Measurements from ENCODE around the gene CCDC191.

Gene CCDC191

GRCh38 chr3:113977822-113978221, 78.5 kb downstream of the CCDC191 start:
- Histone ChIP-seq H3K4me2 (ENCODE audit: low read length) (no peak overlapping the region), H3K36me3 (ENCODE audit: control insufficient read depth, low read length) (no peaks in the 10 kb centered on the region)
- no peak for TF ChIP-seq CTCF (IDR thresholded peaks at IDR 0.05; ENCODE audit: low read depth, low read length, poor library complexity, severe bottlenecking)
- no peak for TF ChIP-seq EZH2phosphoT487 (IDR thresholded peaks at IDR 0.05; ENCODE audit: borderline replicate concordance, low read length)

GRCh38 chr3:113968986-113969385, 87.3 kb downstream of the CCDC191 start:
- H4K20me1 ChIP-seq (ENCODE audit: control insufficient read depth, insufficient read depth, low read depth, low read length): no peaks in the 10 kb centered on the region
- H3K4me1 ChIP-seq (ENCODE audit: control insufficient read depth, low read length): peaks cover 4% of the 10 kb centered on the region
- H3K27ac ChIP-seq (ENCODE audit: low read depth, low read length): no peak overlapping the region
- no peak overlapping the region for H3K4me2 ChIP-seq (ENCODE audit: low read length)
- H3K36me3 ChIP-seq (ENCODE audit: control insufficient read depth, low read length): no peaks in the 10 kb centered on the region
- H3K27me3 ChIP-seq (ENCODE audit: control insufficient read depth, low read length): no peaks in the 10 kb centered on the region
- H3K4me3 ChIP-seq (ENCODE audit: low read length): no peak overlapping the region
- H3K79me2 ChIP-seq (ENCODE audit: control insufficient read depth, low read length): no peaks in the 10 kb centered on the region
- no peaks in the 10 kb centered on the region for H3K9me3 ChIP-seq (ENCODE audit: control insufficient read depth, insufficient read depth, low read length)
- H3F3A ChIP-seq (ENCODE audit: control insufficient read depth, insufficient read depth): no peaks in the 10 kb centered on the region
- H3K9me2 ChIP-seq (replicated peaks; ENCODE audit: control insufficient read depth, low read length): no peaks in the 10 kb centered on the region
- TF ChIP-seq EZH2phosphoT487 (IDR thresholded peaks at IDR 0.05; ENCODE audit: borderline replicate concordance, low read length) (no peak), CTCF (IDR thresholded peaks at IDR 0.05; ENCODE audit: low read depth, low read length, poor library complexity, severe bottlenecking) (no peak)

More at GRCh38 chr3:113977822-113978221, 78.5 kb downstream of the CCDC191 start:
- Histone ChIP-seq H3K27ac (ENCODE audit: low read depth, low read length) (no peak overlapping the region), H3F3A (ENCODE audit: control insufficient read depth, insufficient read depth) (no peaks in the 10 kb centered on the region), H4K20me1 (ENCODE audit: control insufficient read depth, insufficient read depth, low read depth, low read length) (no peaks in the 10 kb centered on the region), H3K4me1 (ENCODE audit: control insufficient read depth, low read length) (peaks cover 12% of the 10 kb centered on the region), H3K4me3 (ENCODE audit: low read length) (no peak overlapping the region), H3K9me3 (ENCODE audit: control insufficient read depth, insufficient read depth, low read length) (no peaks in the 10 kb centered on the region), H3K27me3 (ENCODE audit: control insufficient read depth, low read length) (no peaks in the 10 kb centered on the region), H3K79me2 (ENCODE audit: control insufficient read depth, low read length) (no peaks in the 10 kb centered on the region), H3K9me2 (replicated peaks; ENCODE audit: control insufficient read depth, low read length) (no peaks in the 10 kb centered on the region)

GRCh38 chr3:113966172-113966571, 90.2 kb downstream of the CCDC191 start:
- TF ChIP-seq CTCF (IDR thresholded peaks at IDR 0.05; ENCODE audit: low read depth, low read length, poor library complexity, severe bottlenecking) (no peak), EZH2phosphoT487 (IDR thresholded peaks at IDR 0.05; ENCODE audit: borderline replicate concordance, low read length) (no peak)

More at GRCh38 chr3:113966172-113966571, 90.2 kb downstream of the CCDC191 start:
- Histone ChIP-seq H3K4me3 (ENCODE audit: low read length) (no peak overlapping the region), H3K27me3 (ENCODE audit: control insufficient read depth, low read length) (no peaks in the 10 kb centered on the region), H3K9me3 (ENCODE audit: control insufficient read depth, insufficient read depth, low read length) (no peaks in the 10 kb centered on the region), H3K4me2 (ENCODE audit: low read length) (no peak overlapping the region), H3K9me2 (replicated peaks; ENCODE audit: control insufficient read depth, low read length) (no peaks in the 10 kb centered on the region), H3K27ac (ENCODE audit: low read depth, low read length) (no peak overlapping the region), H3F3A (ENCODE audit: control insufficient read depth, insufficient read depth) (no peaks in the 10 kb centered on the region), H4K20me1 (ENCODE audit: control insufficient read depth, insufficient read depth, low read depth, low read length) (no peaks in the 10 kb centered on the region), H3K4me1 (ENCODE audit: control insufficient read depth, low read length) (no peaks in the 10 kb centered on the region), H3K79me2 (ENCODE audit: control insufficient read depth, low read length) (no peaks in the 10 kb centered on the region), H3K36me3 (ENCODE audit: control insufficient read depth, low read length) (peaks cover 3% of the 10 kb centered on the region; the same call in 1 of the 2 replicates)

Data from DOHH2 (cell line).